ENCODE data around the gene SBF1. TPM values are rescaled to one million over a fixed set of nuclear protein-coding genes. Genes with fewer than 3 reads are reported as not detected.

The SBF1 gene
- total and polyA plus RNA-seq, 4 donors = 30.1 to 76.9 (median 34.2) TPM

- peaks cover 0 to 5% (median 0%) of the 10 kb centered on the region in 5 donors for H3K4me1 ChIP-seq (ENCODE audit: control insufficient read depth in 5 of 5, insufficient read depth in 5 of 5, low read length in 5 of 5)
- no peak overlapping the region for H3K9ac ChIP-seq (ENCODE audit: insufficient read depth in 1 of 2, low read length in 2 of 2)
- peaks cover 0 to 25% (median 9%) of the 10 kb centered on the region in 3 donors for H3K27me3 ChIP-seq (ENCODE audit: control insufficient read depth in 3 of 3, insufficient read depth in 3 of 3, low read length in 2 of 3)
- H3K9me3 ChIP-seq (ENCODE audit: control insufficient read depth in 4 of 4, insufficient read depth in 3 of 4, low read length in 3 of 4) = no peaks in the 10 kb centered on the region
- no peaks in the 10 kb centered on the region for H3K36me3 ChIP-seq (ENCODE audit: control insufficient read depth in 4 of 4, insufficient read depth in 4 of 4, low read length in 4 of 4)
- H3K4me3 ChIP-seq = no peak overlapping the region
- TF ChIP-seq CTCF (IDR thresholded peaks at IDR 0.05; ENCODE audit: control extremely low read depth, extremely low read depth) = no peak
- WGBS, 2 donors = 53 to 63% methylated on average over 29 of the region's 29 CpGs
- ATAC-seq (ENCODE audit: insufficient read depth, low FRiP score) (no peak), DNase-seq (no peak)
- H3K27ac ChIP-seq (ENCODE audit: low read depth in 1 of 2, low read length in 1 of 2) = no peak overlapping the region
Measured at GRCh38 chr22:50485221-50486131, 10.6 kb upstream of the SBF1 start.

DNA sequence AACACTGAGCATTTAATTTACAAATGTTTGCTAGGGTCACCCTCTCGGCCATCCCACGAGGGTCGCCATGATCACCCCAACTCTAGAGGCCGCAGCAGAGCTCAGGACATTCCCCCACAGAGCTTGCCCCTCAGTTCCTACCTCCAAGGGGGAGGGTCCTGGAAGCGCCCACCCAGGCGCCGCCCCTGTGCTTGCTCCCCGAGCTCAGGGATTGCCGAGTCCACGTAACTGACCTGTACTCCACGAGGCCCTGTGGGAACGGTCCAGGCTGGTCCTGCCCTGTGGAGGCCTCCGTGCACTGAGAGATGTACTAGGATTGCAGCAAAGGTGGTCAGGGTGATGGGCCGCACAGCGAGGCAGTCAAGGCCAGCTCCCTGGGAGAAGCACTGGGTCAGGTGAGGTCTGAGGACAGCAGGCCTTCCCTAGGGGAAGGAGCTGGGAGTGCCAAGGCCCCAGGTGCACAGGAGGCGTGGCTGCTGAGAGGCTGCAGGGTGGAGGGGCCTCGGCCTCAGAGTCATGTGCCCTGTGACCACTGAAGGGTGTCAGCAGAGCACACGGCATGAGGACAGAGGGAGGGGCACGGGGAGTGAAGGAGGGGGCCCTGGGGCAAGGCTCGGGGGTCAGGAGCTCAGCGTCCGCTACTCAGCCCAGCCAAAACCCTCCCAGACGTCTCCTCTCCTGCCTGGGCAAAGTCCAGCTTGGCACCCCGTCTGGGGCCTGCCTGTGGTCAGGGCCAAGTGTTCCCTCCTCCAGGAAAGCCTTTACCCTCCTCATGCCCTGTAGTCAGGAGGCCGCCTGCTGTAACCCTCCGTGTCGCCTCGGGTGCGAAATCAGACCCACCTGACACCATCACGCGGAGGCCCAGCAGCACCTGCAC, 9.4 kb upstream of the SBF1 start:
- H3K27ac ChIP-seq (ENCODE audit: low read depth in 1 of 2, low read length in 1 of 2) = no peak overlapping the region
- DNase-seq (no peak), ATAC-seq (ENCODE audit: insufficient read depth, low FRiP score) (no peak)

DNA sequence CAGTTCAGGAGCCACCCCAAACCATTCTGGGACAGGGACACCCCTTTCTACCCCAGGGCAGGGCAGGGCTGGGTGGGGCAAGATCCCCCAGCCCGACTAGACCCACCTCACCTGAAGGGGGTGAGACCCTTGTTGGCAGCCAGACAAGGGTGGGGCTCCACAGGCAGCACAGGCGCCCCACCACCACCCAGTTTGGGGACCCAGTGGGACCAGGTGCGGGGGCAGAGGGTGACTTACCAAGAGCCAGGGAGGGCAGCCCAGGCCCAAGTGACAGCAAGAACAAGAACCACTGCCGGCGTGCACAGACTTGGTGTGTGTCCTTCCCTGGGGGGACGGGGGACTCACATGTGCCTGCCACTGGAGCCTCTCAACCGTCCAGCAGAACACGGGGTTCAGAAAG, 8.7 kb upstream of the SBF1 start:
- ATAC-seq (ENCODE audit: insufficient read depth, low FRiP score) (no peak), DNase-seq (no peak)
- no peak overlapping the region for H3K9ac ChIP-seq (ENCODE audit: insufficient read depth in 1 of 2, low read length in 2 of 2)
- peaks cover 0 to 38% (median 20%) of the 10 kb centered on the region in 3 donors for H3K27me3 ChIP-seq (ENCODE audit: control insufficient read depth in 3 of 3, insufficient read depth in 3 of 3, low read length in 2 of 3)
- peaks cover 0 to 5% (median 0%) of the 10 kb centered on the region in 5 donors for H3K4me1 ChIP-seq (ENCODE audit: control insufficient read depth in 5 of 5, insufficient read depth in 5 of 5, low read length in 5 of 5)
- no peaks in the 10 kb centered on the region for H3K36me3 ChIP-seq (ENCODE audit: control insufficient read depth in 4 of 4, insufficient read depth in 4 of 4, low read length in 4 of 4)
- no peaks in the 10 kb centered on the region for H3K9me3 ChIP-seq (ENCODE audit: control insufficient read depth in 4 of 4, insufficient read depth in 3 of 4, low read length in 3 of 4)
- H3K27ac ChIP-seq (ENCODE audit: low read depth in 1 of 2, low read length in 1 of 2) = no peak overlapping the region
- TF ChIP-seq CTCF (IDR thresholded peaks at IDR 0.05; ENCODE audit: control extremely low read depth, extremely low read depth) = no peak
- H3K4me3 ChIP-seq = no peak overlapping the region
- WGBS, 2 donors = 91 to 96% methylated on average over 8 of the region's 8 CpGs

More for the DNA sequence above, 9.4 kb upstream of the SBF1 start:
- no peak overlapping the region for H3K4me3 ChIP-seq
- no peak overlapping the region for H3K9ac ChIP-seq (ENCODE audit: insufficient read depth in 1 of 2, low read length in 2 of 2)
- peaks cover 0 to 38% (median 20%) of the 10 kb centered on the region in 3 donors for H3K27me3 ChIP-seq (ENCODE audit: control insufficient read depth in 3 of 3, insufficient read depth in 3 of 3, low read length in 2 of 3)
- TF ChIP-seq CTCF (IDR thresholded peaks at IDR 0.05; ENCODE audit: control extremely low read depth, extremely low read depth) = no peak
- H3K4me1 ChIP-seq (ENCODE audit: control insufficient read depth in 5 of 5, insufficient read depth in 5 of 5, low read length in 5 of 5) = peaks cover 0 to 5% (median 0%) of the 10 kb centered on the region in 5 donors
- WGBS, 2 donors = 81 to 87% methylated on average over 31 of the region's 31 CpGs
- H3K9me3 ChIP-seq (ENCODE audit: control insufficient read depth in 4 of 4, insufficient read depth in 3 of 4, low read length in 3 of 4) = no peaks in the 10 kb centered on the region
- no peaks in the 10 kb centered on the region for H3K36me3 ChIP-seq (ENCODE audit: control insufficient read depth in 4 of 4, insufficient read depth in 4 of 4, low read length in 4 of 4)
